GM12875 (cell line): Measurements from ENCODE around the gene TMC6.
A peak's percentile ranks its signal among the peaks of the same experiment; 100 is the strongest.

Source experiments
- H3K4me3 ChIP-seq: one replicate; pipeline ENCODE4 v1.5.1; 2011; ENCODE audit warnings: low read depth, low read length, control low read depth
- CTCF ChIP-seq: IDR thresholded peaks from 2 replicates; pipeline ENCODE4 v1.5.1; 2011; ENCODE audit warnings: low read depth, mild to moderate bottlenecking, control low read depth, inconsistent platforms, low read length, moderate library complexity, borderline replicate concordance; ENCODE audit not compliant: insufficient read depth

Gene TMC6

GRCh38 chr17:78123258-78123929 is 5.2 kb downstream of the TMC6 start:
- no peak for TF ChIP-seq CTCF
- H3K4me3 ChIP-seq: no peak overlapping the region

- H3K4me3 ChIP-seq: no peak overlapping the region
- no peak for TF ChIP-seq CTCF
These were observed 5.7 kb downstream of the TMC6 start for GRCh38 chr17:78122931-78123249.

GRCh38 chr17:78122216-78122930 is 6.2 kb downstream of the TMC6 start:
- H3K4me3 ChIP-seq: peak overlapping the region; percentile 41
- TF ChIP-seq CTCF: no peak

GRCh38 chr17:78121801-78122215 is 6.7 kb downstream of the TMC6 start:
- no peak for TF ChIP-seq CTCF
- H3K4me3 ChIP-seq: peak overlapping the region; percentile 41

GRCh38 chr17:78120971-78121800 is 7.4 kb downstream of the TMC6 start:
- peak overlapping the region; percentile 41 for H3K4me3 ChIP-seq
- no peak for TF ChIP-seq CTCF

- TF ChIP-seq CTCF: no peak
- H3K4me3 ChIP-seq: no peak overlapping the region
These were observed 8.0 kb downstream of the TMC6 start for GRCh38 chr17:78120537-78120936.
